Measurements from ENCODE around the gene FHIT.
"Not testable (repeated sequence)": the region's sequence is repeated elsewhere in the genome, so short reads cannot be mapped to it uniquely, and the experiment has no call there.

Gene FHIT

DNA sequence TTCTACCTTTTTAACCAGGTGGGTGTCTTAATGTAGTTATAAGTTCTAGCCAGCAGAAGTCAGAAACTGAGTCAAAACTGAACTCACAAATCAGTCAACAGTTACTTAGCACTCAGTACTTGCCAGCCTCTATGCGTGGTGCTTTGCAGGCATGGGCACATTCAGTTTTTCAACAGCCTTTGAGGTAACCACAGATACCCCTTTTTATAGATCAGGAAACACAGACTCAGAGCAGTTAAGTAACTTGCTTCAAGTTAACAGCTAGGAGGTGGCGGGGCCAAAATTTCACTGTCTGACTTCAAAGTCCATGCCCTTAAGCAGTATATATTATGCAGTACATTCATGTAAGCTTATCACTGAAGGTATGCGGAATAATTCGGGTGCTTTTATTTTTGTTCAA is 139.4 kb downstream of the FHIT start:
- DNase-seq (ENCODE audit: low read depth in 2 of 2): no peak

GRCh38 chr3:61110576-61110975 is 140.7 kb downstream of the FHIT start:
- DNase-seq (ENCODE audit: low read depth in 2 of 2): no peak

GRCh38 chr3:61108247-61109019 is 142.8 kb downstream of the FHIT start:
- DNase-seq (ENCODE audit: low read depth in 2 of 2): no peak

DNA sequence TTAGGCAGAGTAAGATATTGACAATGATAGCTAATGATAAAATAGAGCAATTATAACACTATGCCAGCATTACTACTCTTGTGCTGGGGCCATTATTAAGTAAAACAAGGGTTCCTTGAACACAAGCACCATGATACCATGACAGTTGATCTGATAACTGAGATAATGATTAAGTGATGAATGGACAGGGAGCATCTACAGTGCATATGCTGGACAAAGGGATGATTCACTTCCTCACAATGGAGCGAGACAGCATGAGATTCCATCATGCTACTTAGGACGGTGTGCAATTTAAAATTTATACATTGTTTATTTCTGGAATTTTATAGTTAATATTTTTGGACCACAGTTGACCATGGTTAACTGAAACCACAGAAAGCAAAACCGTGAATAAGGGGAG is 156.6 kb downstream of the FHIT start:
- no peak for DNase-seq (ENCODE audit: low read depth in 2 of 2)

DNA sequence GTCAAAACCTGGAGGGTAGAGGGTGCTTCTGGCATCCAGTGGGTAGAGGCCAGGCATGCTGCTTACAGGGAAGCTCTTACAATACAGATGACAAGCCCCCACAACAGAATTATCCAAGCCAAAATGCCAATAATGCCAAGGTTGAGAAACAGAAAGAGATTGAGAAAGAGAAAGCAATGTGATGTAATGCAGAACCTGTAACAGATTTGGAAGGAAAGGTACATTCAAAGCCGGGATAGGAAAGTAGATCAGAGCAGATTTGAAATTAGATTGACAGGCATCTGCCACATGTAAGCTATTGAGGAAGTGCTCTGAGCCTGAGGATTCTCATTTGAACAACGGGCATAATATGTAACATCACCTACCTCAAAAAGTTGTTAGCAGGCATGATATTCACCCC is 157.9 kb downstream of the FHIT start:
- no peak for DNase-seq (ENCODE audit: low read depth in 2 of 2)

GRCh38 chr3:61092870-61093269 is 158.4 kb downstream of the FHIT start:
- DNase-seq (ENCODE audit: low read depth in 2 of 2): no peak

- no peak for DNase-seq (ENCODE audit: low read depth in 2 of 2)
These were observed 160.7 kb downstream of the FHIT start for GRCh38 chr3:61090389-61091169.

DNA sequence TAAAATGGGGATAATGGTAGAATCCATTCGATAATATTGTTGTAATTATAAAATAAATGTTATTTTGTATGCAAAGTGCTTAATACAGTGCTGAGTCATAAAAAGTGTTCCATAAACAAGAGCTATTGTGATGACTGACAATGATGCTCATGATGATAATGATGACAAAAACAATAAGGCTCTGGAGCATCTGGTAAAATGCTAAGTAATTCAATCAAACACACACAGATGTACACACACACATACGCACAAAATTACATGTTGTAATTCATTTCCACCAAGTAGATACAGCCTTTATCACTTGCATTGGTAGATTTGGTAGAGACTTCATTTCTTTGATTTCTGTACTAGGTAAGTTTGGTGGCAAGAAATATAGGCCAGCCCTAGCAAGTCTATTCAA is 163.8 kb downstream of the FHIT start:
- DNase-seq (ENCODE audit: low read depth in 2 of 2): no peak

GRCh38 chr3:61081554-61081953 is 169.7 kb downstream of the FHIT start:
- DNase-seq (ENCODE audit: low read depth in 2 of 2): no peak

- no peak for DNase-seq (ENCODE audit: low read depth in 2 of 2)
These were observed 170.4 kb downstream of the FHIT start for GRCh38 chr3:61080737-61081445.

DNA sequence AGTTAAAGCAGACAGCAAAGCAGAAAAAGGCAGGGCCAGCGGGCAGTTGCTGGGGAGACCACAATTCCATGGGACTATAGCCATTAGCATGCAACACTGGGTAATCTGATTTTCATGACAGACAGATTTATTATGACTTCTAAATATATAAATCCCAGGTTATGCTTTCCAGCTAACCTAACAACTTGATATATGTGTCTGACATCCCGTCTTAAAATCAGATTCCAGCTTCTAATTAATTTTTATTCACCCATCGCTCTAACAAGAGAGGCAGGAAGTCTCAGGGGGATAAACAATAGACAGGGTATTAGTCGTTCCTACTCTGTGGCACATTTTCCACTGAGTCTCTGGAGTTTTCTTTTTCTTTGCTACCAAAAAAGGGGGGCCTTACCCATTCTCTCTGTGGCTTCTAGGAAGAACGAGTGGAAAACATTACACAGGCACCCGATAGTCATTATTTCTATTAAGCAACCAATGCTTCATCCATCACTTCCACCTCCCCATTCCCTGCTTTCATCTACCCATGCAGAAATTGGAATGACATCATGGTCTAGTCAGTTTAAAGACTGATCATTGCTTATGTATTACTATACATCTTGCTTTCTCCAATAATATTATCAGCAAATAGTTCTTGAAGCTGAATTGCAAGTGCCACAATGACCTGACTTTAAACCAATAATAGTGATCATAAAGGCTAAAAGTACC is 173.1 kb downstream of the FHIT start:
- DNase-seq (ENCODE audit: low read depth in 2 of 2): no peak

GRCh38 chr3:61077551-61077950 is 173.7 kb downstream of the FHIT start:
- no peak for DNase-seq (ENCODE audit: low read depth in 2 of 2)

GRCh38 chr3:61074783-61075182 is 176.5 kb downstream of the FHIT start:
- DNase-seq (ENCODE audit: low read depth in 2 of 2): no peak

DNA sequence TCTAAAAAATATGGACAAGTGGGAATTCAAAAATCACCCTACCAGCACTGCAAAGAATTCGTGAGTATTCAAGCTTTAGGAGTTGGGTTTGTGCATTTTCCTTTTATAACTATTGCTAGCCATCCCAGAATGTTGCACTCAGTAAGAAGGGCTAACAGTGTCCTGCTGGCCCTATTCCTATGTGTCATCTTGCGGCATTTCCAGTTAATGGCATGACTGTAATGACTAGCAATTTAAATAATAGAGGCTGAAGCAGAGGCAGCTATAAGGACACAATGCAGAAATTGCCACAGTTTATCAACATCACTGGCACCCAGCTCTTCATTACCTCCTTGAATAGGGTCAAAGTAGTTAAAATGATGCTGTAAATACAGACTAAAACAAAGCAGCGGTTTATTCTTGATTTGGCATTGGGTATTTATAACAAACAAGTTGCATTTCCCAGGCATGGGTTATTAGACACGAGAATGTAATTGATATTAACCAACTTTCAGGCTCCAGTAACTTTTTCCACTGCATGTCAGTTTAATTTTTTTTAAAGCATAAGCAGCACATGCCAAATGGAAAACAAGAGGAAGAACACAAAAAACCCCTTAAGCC is 177.6 kb downstream of the FHIT start:
- no peak for DNase-seq (ENCODE audit: low read depth in 2 of 2)

- DNase-seq (ENCODE audit: low read depth in 2 of 2): no peak
These were observed 183.2 kb downstream of the FHIT start for GRCh38 chr3:61068084-61068483.

GRCh38 chr3:61066800-61067199 is 184.5 kb downstream of the FHIT start:
- no peak for DNase-seq (ENCODE audit: low read depth in 2 of 2)

GRCh38 chr3:61066222-61066621 is 185.0 kb downstream of the FHIT start:
- not testable (repeated sequence) for DNase-seq (ENCODE audit: low read depth in 2 of 2)

- no peak for DNase-seq (ENCODE audit: low read depth in 2 of 2)
These were observed 185.7 kb downstream of the FHIT start for GRCh38 chr3:61065451-61066011.

DNA sequence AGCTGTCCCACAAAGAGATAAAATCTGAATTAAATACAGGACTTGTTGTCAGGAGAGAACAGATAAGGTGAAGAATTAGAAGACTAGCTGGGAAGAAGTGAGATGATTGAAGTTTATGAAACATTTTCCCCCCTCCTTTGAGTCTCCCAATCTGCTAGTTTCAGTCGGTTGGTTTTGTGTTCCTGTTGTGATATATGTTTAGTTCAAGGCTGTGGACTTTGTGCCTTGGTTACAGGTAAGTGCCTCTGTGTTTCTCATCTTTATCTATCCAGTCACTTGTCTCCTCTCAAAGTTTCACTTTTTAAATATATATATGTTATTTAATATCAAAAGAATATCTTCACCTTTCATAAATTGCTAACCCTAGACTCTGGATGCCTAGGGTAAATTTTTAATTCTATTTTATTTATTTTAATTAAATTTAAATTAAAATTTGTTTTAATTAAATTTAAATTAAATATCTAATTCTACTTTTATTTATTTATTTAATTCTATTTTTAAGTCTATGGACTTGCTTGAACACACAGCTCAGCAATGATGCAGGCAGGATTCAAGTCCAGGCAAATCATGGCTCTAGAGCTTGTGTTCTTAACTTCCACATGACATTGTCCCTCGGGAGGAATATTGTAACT is 190.0 kb downstream of the FHIT start:
- DNase-seq (ENCODE audit: low read depth in 2 of 2): no peak

GRCh38 chr3:61060411-61060861 is 190.8 kb downstream of the FHIT start:
- DNase-seq (ENCODE audit: low read depth in 2 of 2): no peak

DNA sequence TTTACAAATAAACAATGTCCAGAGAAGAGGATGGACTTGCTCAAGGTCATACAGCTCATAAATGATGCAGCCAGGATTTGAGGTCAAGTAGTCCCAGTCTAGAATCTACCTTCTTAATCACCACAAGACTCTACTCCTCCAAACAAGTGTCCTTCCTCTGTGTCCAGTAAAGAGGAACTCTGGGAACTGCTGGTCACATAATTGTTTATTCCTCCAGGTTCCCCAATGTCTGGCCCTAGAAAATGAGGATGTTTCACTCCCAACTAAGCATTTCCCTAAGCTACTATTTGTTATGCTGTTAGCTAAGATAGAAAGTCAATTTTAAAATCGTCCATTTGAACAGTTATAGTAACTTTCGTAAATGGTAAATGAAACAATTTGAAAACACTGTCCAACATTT is 192.4 kb downstream of the FHIT start:
- DNase-seq (ENCODE audit: low read depth in 2 of 2): no peak
